CD4-positive, alpha-beta T cell treated with Interleukin-21 for 1 hour (primary cell): ENCODE measurements around the gene ARHGAP4.

Source experiments
- DNase-seq: peaks from one replicate; pipeline ENCODE4 v3.0.0-alpha.2; 2020

The ARHGAP4 gene

GRCh38 chrX:153903238-153903980, 22.7 kb downstream of the ARHGAP4 start:
- no peak for DNase-seq

GRCh38 chrX:153902385-153902784, 23.7 kb downstream of the ARHGAP4 start:
- no peak for DNase-seq

- no peak for DNase-seq
These were observed 24.3 kb downstream of the ARHGAP4 start for GRCh38 chrX:153901753-153902140.

- DNase-seq, result peak; percentile 73
These were observed 25.0 kb downstream of the ARHGAP4 start for GRCh38 chrX:153900831-153901752.

GRCh38 chrX:153897899-153898298, 28.2 kb downstream of the ARHGAP4 start:
- no peak for DNase-seq

GRCh38 chrX:153889123-153889522, 36.9 kb downstream of the ARHGAP4 start:
- DNase-seq, result no peak

- no peak for DNase-seq
These were observed 37.7 kb downstream of the ARHGAP4 start for GRCh38 chrX:153888344-153888743.

GRCh38 chrX:153887385-153887784, 38.7 kb downstream of the ARHGAP4 start:
- DNase-seq, result no peak

GRCh38 chrX:153886915-153887314, 39.1 kb downstream of the ARHGAP4 start:
- DNase-seq, result no peak

- DNase-seq, result peak; percentile 33
These were observed 39.8 kb downstream of the ARHGAP4 start, which contains the start of gene L1CAM for GRCh38 chrX:153885968-153886903. TSS of gene L1CAM (minus strand) at chrX:153886173. CDS start at chrX:153875836, 10,337 bp downstream.

- DNase-seq, result no peak
These were observed 40.8 kb downstream of the ARHGAP4 start for GRCh38 chrX:153885208-153885787.

GRCh38 chrX:153884590-153884989, 41.5 kb downstream of the ARHGAP4 start:
- no peak for DNase-seq

- no peak for DNase-seq
These were observed 41.9 kb downstream of the ARHGAP4 start for GRCh38 chrX:153884136-153884535.

GRCh38 chrX:153883163-153883843, 42.8 kb downstream of the ARHGAP4 start:
- no peak for DNase-seq

GRCh38 chrX:153882557-153882956, 43.5 kb downstream of the ARHGAP4 start:
- DNase-seq, result no peak

- no peak for DNase-seq
These were observed 44.0 kb downstream of the ARHGAP4 start for GRCh38 chrX:153882086-153882498.

GRCh38 chrX:153881281-153881680, 44.8 kb downstream of the ARHGAP4 start:
- no peak for DNase-seq

GRCh38 chrX:153880440-153880815, 45.6 kb downstream of the ARHGAP4 start:
- no peak for DNase-seq

- no peak for DNase-seq
These were observed 46.2 kb downstream of the ARHGAP4 start for GRCh38 chrX:153879741-153880439.

- no peak for DNase-seq
These were observed 47.0 kb downstream of the ARHGAP4 start for GRCh38 chrX:153878969-153879653.
